SKM-1 treated with dmso at 0.1 percent for 144 hours (cell line): ENCODE data around the gene FKBP14.
"Not testable (repeated sequence)": the region's sequence is repeated elsewhere in the genome, so short reads cannot be mapped to it uniquely, and the experiment has no call there.

Experiments used
- DNase-seq: peaks from one replicate; lab custom pipeline; 2025; ENCODE audit not compliant: unreplicated experiment; lab: John Stamatoyannopoulos, UW

Gene FKBP14

GRCh38 chr7:29961611-29962010 lies 64.9 kb downstream of the FKBP14 start:
- not testable (repeated sequence) for DNase-seq
